ENCODE results near the gene TNIP1. TPM values are rescaled to one million over a fixed set of nuclear protein-coding genes. Genes with fewer than 3 reads are reported as not detected.

Gene TNIP1
- total RNA-seq, 1 experiment from 2014 or later, result 342 TPM

DNA sequence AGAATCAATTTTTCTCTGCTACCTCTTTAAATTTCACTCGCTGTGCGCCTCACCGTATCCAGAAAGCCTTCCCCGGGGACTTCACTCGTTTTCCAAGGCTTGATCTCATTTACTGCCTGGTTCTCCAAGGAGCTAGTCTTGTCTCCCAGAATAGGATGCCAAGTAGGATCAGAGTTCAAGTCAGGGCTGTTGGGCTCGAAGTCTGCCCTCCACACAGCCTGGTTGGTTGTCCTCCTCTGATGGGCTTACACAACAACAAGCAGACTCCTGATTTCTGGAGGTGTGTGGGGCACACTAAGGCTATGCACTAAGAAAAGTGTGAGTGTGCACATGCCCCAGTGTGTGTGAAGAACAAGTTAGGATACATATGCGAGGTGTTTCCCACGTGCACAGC is 14.0 kb upstream of the TNIP1 start:
- BruUV-seq (replicated peaks), result no TSS peak
- H3K4me1 Mint-ChIP-seq (ENCODE audit: insufficient read depth, unreplicated experiment), result peaks cover 43% of the 10 kb centered on the region
- H3K4me3 Mint-ChIP-seq (ENCODE audit: unreplicated experiment), result no peak overlapping the region
- no peaks in the 10 kb centered on the region for H3K36me3 Mint-ChIP-seq (ENCODE audit: insufficient read depth, unreplicated experiment)
- peak overlapping the region; percentile 76 for H3K27ac Mint-ChIP-seq (ENCODE audit: low read depth, unreplicated experiment)
- intact Hi-C loops (cut with micrococcal nuclease), result no loop called here
- H3K9me3 Mint-ChIP-seq (ENCODE audit: unreplicated experiment), result no peaks in the 10 kb centered on the region
- POLR2A ChIA-PET, result interaction anchor here (0.7 to 1.6 kb wide), 2 partner anchors 152 to 158 kb away, joined by 3 to 4 read pairs; partner anchors contain the start of gene GM2A
- peak; percentile 36 for DNase-seq (ENCODE audit: unreplicated experiment)
- CTCF ChIA-PET, result interaction anchor here (0.6 to 6.0 kb wide), 4 partner anchors 22 to 456 kb away, joined by 3 to 72 read pairs (median 4); no protein-coding TSS in a partner anchor
- H3K27me3 Mint-ChIP-seq (ENCODE audit: insufficient read depth, unreplicated experiment), result no peaks in the 10 kb centered on the region
- TF ChIP-seq, protein P1, sequence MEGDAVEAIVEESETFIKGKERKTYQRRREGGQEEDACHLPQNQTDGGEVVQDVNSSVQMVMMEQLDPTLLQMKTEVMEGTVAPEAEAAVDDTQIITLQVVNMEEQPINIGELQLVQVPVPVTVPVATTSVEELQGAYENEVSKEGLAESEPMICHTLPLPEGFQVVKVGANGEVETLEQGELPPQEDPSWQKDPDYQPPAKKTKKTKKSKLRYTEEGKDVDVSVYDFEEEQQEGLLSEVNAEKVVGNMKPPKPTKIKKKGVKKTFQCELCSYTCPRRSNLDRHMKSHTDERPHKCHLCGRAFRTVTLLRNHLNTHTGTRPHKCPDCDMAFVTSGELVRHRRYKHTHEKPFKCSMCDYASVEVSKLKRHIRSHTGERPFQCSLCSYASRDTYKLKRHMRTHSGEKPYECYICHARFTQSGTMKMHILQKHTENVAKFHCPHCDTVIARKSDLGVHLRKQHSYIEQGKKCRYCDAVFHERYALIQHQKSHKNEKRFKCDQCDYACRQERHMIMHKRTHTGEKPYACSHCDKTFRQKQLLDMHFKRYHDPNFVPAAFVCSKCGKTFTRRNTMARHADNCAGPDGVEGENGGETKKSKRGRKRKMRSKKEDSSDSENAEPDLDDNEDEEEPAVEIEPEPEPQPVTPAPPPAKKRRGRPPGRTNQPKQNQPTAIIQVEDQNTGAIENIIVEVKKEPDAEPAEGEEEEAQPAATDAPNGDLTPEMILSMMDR (IDR thresholded peaks at IDR 0.05; ENCODE audit: unreplicated experiment), result no peak

DNA sequence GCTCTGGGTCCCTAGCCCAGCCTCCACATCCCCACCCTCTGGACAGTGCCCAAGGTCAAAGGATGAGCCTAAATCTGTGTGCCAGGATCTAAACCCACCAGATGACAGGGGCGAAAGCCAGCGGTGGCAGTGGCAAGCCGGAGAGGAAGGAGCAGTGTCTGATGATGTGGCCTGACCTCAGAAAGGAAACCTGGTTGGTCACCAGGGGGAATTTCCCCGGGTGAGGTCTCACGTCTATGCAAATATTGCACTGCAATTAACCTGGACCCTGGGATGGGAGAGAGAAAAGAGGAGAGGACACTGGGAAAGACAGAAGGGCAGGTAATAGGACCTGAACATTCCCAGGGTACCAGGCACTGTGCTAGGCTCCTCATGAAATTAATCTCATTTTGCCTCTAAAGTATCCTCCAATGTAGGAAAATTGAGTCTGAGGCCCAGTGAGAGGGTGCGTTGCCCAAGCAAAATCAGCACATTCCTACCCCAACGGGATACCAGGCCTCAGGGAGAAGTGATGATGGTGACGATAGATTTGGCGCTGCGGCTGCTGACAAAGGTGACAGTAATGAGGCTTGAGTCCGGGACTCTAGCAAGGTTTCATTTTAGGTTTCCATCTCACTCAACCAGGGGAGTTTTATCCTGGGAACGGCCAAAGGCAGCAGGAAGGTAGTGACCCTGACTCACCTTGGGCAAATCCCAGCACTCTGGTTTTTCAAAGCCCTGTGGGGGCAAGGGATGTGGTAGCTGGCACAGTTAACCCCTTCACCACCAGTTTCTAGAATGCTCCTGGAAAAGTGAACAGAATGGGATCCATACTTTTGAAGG is 13.4 kb upstream of the TNIP1 start:
- no peaks in the 10 kb centered on the region for H3K27me3 Mint-ChIP-seq (ENCODE audit: insufficient read depth, unreplicated experiment)
- peaks cover 43% of the 10 kb centered on the region for H3K4me1 Mint-ChIP-seq (ENCODE audit: insufficient read depth, unreplicated experiment)
- TSS peak; percentile 69 for BruUV-seq (replicated peaks)
- peak overlapping the region; percentile 76 for H3K27ac Mint-ChIP-seq (ENCODE audit: low read depth, unreplicated experiment)
- CTCF ChIA-PET, result interaction anchor here (0.6 to 6.0 kb wide), 8 partner anchors 12 to 455 kb away, joined by 3 to 72 read pairs (median 10); partner anchors contain the start of gene TNIP1
- POLR2A ChIA-PET, result interaction anchor here (0.7 to 2.6 kb wide), 6 partner anchors 12 to 159 kb away, joined by 3 to 78 read pairs (median 8); partner anchors contain the start of genes GM2A and TNIP1
- peak; percentile 69 for DNase-seq (ENCODE audit: unreplicated experiment)
- H3K36me3 Mint-ChIP-seq (ENCODE audit: insufficient read depth, unreplicated experiment), result no peaks in the 10 kb centered on the region
- TF ChIP-seq, protein P1 (IDR thresholded peaks at IDR 0.05; ENCODE audit: unreplicated experiment), result no peak
- H3K4me3 Mint-ChIP-seq (ENCODE audit: unreplicated experiment), result peak overlapping the region; percentile 28
- intact Hi-C loops (cut with micrococcal nuclease), result no loop called here
- no peaks in the 10 kb centered on the region for H3K9me3 Mint-ChIP-seq (ENCODE audit: unreplicated experiment)

DNA sequence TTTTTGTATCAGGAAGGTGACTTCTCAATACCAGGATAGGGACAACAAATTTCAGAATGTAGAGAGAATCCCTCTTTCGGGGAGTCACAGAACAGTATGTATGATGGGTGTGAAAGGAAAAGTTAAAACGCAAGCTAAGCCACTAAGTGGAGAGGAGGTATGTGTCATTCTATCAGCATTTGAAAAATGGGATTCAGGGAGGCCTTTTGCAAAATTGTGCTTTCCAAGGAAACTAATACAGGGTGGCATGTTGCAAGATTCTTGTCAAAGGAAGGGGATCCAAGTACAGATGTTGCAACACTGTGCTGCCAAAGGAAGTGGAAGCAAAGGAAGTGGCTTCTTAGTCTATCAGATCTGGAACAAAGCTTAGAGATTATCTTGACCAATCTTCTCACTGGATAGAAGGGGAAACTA is 12.6 kb upstream of the TNIP1 start:
- ChIA-PET CTCF (interaction anchor here (0.7 to 2.0 kb wide), 8 partner anchors 11 to 164 kb away, joined by 3 to 20 read pairs (median 7); partner anchors contain the start of gene TNIP1), POLR2A (interaction anchor here (0.7 to 2.6 kb wide), 9 partner anchors 11 to 303 kb away, joined by 3 to 78 read pairs (median 3); partner anchors contain the start of genes GM2A and TNIP1)
- no TSS peak for BruUV-seq (replicated peaks)
- intact Hi-C loops (cut with micrococcal nuclease), result loop anchor here (1.0 to 2.0 kb wide), 2 partner anchors 10 to 21 kb away; no protein-coding TSS in a partner anchor
- H3K4me3 Mint-ChIP-seq (ENCODE audit: unreplicated experiment), result peak overlapping the region; percentile 28
- TF ChIP-seq, protein P1 (IDR thresholded peaks at IDR 0.05; ENCODE audit: unreplicated experiment), result no peak
- no peaks in the 10 kb centered on the region for H3K9me3 Mint-ChIP-seq (ENCODE audit: unreplicated experiment)
- H3K36me3 Mint-ChIP-seq (ENCODE audit: insufficient read depth, unreplicated experiment), result no peaks in the 10 kb centered on the region
- no peaks in the 10 kb centered on the region for H3K27me3 Mint-ChIP-seq (ENCODE audit: insufficient read depth, unreplicated experiment)
- DNase-seq (ENCODE audit: unreplicated experiment), result peak; percentile 98
- peaks cover 43% of the 10 kb centered on the region for H3K4me1 Mint-ChIP-seq (ENCODE audit: insufficient read depth, unreplicated experiment)
- peak overlapping the region; percentile 76 for H3K27ac Mint-ChIP-seq (ENCODE audit: low read depth, unreplicated experiment)

DNA sequence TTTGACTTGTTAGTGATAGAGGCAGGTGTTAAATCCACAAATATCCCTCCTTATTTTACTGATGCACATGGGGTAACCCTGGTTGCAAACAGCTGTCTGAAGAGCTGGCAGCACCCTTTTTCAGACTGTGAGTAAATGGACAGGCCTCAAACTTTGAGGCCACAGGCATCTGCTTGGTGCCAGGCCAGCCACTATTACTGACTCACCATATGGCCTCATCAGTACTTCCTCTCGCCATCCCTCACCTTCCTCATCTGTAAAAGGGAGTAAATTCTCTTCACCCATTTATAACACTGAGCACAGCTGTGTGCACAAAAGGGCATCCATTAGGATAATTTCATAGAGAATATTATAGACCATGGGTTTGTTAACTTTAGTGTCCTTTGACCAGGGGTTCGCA is 11.9 kb upstream of the TNIP1 start:
- intact Hi-C loops (cut with micrococcal nuclease), result loop anchor here (1.0 to 2.0 kb wide), 2 partner anchors 9 to 20 kb away; no protein-coding TSS in a partner anchor
- ChIA-PET CTCF (interaction anchor here (0.8 to 2.0 kb wide), 7 partner anchors 10 to 164 kb away, joined by 3 to 20 read pairs (median 8); partner anchors contain the start of gene TNIP1), POLR2A (interaction anchor here (0.6 to 2.6 kb wide), 9 partner anchors 10 to 474 kb away, joined by 3 to 78 read pairs (median 3); partner anchors contain the start of genes GM2A and TNIP1)
- no peaks in the 10 kb centered on the region for H3K36me3 Mint-ChIP-seq (ENCODE audit: insufficient read depth, unreplicated experiment)
- BruUV-seq (replicated peaks), result TSS peak; percentile 89
- TF ChIP-seq, protein P1 (IDR thresholded peaks at IDR 0.05; ENCODE audit: unreplicated experiment), result no peak
- peak overlapping the region; percentile 76 for H3K27ac Mint-ChIP-seq (ENCODE audit: low read depth, unreplicated experiment)
- H3K27me3 Mint-ChIP-seq (ENCODE audit: insufficient read depth, unreplicated experiment), result no peaks in the 10 kb centered on the region
- DNase-seq (ENCODE audit: unreplicated experiment), result peak; percentile 95
- H3K9me3 Mint-ChIP-seq (ENCODE audit: unreplicated experiment), result no peaks in the 10 kb centered on the region
- H3K4me3 Mint-ChIP-seq (ENCODE audit: unreplicated experiment), result peak overlapping the region; percentile 28
- H3K4me1 Mint-ChIP-seq (ENCODE audit: insufficient read depth, unreplicated experiment), result peaks cover 43% of the 10 kb centered on the region
